Measurements from ENCODE around the gene CD22. TPM values are rescaled to one million over a fixed set of nuclear protein-coding genes. Genes with fewer than 3 reads are reported as not detected.
"Not testable (repeated sequence)": the region's sequence is repeated elsewhere in the genome, so short reads cannot be mapped to it uniquely, and the experiment has no call there.

The CD22 gene
- total RNA-seq, 1 donor from 2014 or later, result 0.23 TPM

DNA sequence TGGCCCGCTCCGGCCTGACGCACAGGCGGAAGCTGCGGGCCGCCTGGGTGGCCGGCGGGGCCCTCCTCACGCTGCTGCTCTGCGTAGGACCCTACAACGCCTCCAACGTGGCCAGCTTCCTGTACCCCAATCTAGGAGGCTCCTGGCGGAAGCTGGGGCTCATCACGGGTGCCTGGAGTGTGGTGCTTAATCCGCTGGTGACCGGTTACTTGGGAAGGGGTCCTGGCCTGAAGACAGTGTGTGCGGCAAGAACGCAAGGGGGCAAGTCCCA is 23.1 kb downstream of the CD22 start:
- DNase-seq (ENCODE audit: low read depth), result no peak
- no peak overlapping the region for H3K4me3 ChIP-seq (ENCODE audit: low read depth, low read length)
- TF ChIP-seq, protein P1, sequence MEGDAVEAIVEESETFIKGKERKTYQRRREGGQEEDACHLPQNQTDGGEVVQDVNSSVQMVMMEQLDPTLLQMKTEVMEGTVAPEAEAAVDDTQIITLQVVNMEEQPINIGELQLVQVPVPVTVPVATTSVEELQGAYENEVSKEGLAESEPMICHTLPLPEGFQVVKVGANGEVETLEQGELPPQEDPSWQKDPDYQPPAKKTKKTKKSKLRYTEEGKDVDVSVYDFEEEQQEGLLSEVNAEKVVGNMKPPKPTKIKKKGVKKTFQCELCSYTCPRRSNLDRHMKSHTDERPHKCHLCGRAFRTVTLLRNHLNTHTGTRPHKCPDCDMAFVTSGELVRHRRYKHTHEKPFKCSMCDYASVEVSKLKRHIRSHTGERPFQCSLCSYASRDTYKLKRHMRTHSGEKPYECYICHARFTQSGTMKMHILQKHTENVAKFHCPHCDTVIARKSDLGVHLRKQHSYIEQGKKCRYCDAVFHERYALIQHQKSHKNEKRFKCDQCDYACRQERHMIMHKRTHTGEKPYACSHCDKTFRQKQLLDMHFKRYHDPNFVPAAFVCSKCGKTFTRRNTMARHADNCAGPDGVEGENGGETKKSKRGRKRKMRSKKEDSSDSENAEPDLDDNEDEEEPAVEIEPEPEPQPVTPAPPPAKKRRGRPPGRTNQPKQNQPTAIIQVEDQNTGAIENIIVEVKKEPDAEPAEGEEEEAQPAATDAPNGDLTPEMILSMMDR (conservative IDR thresholded peaks at IDR 0.05; ENCODE audit: low read depth, low read length), result no peak

GRCh38 chr19:35352448-35353304 is 23.7 kb downstream of the CD22 start:
- TF ChIP-seq, protein P1 (conservative IDR thresholded peaks at IDR 0.05; ENCODE audit: low read depth, low read length), result peak; percentile 85
- DNase-seq (ENCODE audit: low read depth), result peak; percentile 9
- no peak overlapping the region for H3K4me3 ChIP-seq (ENCODE audit: low read depth, low read length)

- DNase-seq (ENCODE audit: low read depth), result no peak
- no peak overlapping the region for H3K4me3 ChIP-seq (ENCODE audit: low read depth, low read length)
- TF ChIP-seq, protein P1 (conservative IDR thresholded peaks at IDR 0.05; ENCODE audit: low read depth, low read length), result no peak
Observed at GRCh38 chr19:35353635-35354034, 24.6 kb downstream of the CD22 start.

GRCh38 chr19:35354898-35355297 is 25.9 kb downstream of the CD22 start:
- TF ChIP-seq, protein P1 (conservative IDR thresholded peaks at IDR 0.05; ENCODE audit: low read depth, low read length), result no peak
- DNase-seq (ENCODE audit: low read depth), result no peak
- no peak overlapping the region for H3K4me3 ChIP-seq (ENCODE audit: low read depth, low read length)

- no peak for DNase-seq (ENCODE audit: low read depth)
- H3K4me3 ChIP-seq (ENCODE audit: low read depth, low read length), result no peak overlapping the region
- TF ChIP-seq, protein P1 (conservative IDR thresholded peaks at IDR 0.05; ENCODE audit: low read depth, low read length), result no peak
Observed at GRCh38 chr19:35355791-35356460, 26.9 kb downstream of the CD22 start.

- no peak for DNase-seq (ENCODE audit: low read depth)
- TF ChIP-seq, protein P1 (conservative IDR thresholded peaks at IDR 0.05; ENCODE audit: low read depth, low read length), result no peak
- H3K4me3 ChIP-seq (ENCODE audit: low read depth, low read length), result no peak within 1 kb of the TSS
Observed at GRCh38 chr19:35357867-35358573, 29.0 kb downstream of the CD22 start, which contains the start of gene FFAR3. FFAR3 (plus strand) TSS chr19:35358460; CDS start chr19:35358891, 431 bp downstream.

DNA sequence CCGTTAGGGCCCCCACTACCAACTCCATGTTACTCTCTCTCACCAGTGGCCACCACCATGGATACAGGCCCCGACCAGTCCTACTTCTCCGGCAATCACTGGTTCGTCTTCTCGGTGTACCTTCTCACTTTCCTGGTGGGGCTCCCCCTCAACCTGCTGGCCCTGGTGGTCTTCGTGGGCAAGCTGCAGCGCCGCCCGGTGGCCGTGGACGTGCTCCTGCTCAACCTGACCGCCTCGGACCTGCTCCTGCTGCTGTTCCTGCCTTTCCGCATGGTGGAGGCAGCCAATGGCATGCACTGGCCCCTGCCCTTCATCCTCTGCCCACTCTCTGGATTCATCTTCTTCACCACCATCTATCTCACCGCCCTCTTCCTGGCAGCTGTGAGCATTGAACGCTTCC is 29.8 kb downstream of the CD22 start:
- not testable (repeated sequence) for DNase-seq (ENCODE audit: low read depth); H3K4me3 ChIP-seq (ENCODE audit: low read depth, low read length)

- DNase-seq (ENCODE audit: low read depth); H3K4me3 ChIP-seq (ENCODE audit: low read depth, low read length): not testable (repeated sequence)
Observed at GRCh38 chr19:35359395-35359794, 30.4 kb downstream of the CD22 start.

GRCh38 chr19:35360081-35360480 is 31.1 kb downstream of the CD22 start:
- H3K4me3 ChIP-seq (ENCODE audit: low read depth, low read length); DNase-seq (ENCODE audit: low read depth): not testable (repeated sequence)

Data from epithelial cell of proximal tubule (primary cell).